NAMALWA (cell line): Measurements from ENCODE around the gene ANKRD36B.
"Not testable (repeated sequence)": the region's sequence is repeated elsewhere in the genome, so short reads cannot be mapped to it uniquely, and the experiment has no call there.

ENCODE experiments used
- DNase-seq: peaks from one replicate; pipeline ENCODE4 v3.0.0-alpha.2; 2015; ENCODE audit warnings: low spot score

ANKRD36B gene

GRCh38 chr2:97549058-97549457 is 40.6 kb downstream of the ANKRD36B start:
- not testable (repeated sequence) for DNase-seq

- not testable (repeated sequence) for DNase-seq
These were observed 41.1 kb downstream of the ANKRD36B start for GRCh38 chr2:97548536-97548935.

GRCh38 chr2:97546711-97547110 is 43.0 kb downstream of the ANKRD36B start:
- no peak for DNase-seq

GRCh38 chr2:97544911-97545310 is 44.8 kb downstream of the ANKRD36B start:
- DNase-seq, result not testable (repeated sequence)

- DNase-seq, result not testable (repeated sequence)
These were observed 63.8 kb downstream of the ANKRD36B start for GRCh38 chr2:97525904-97526303.

GRCh38 chr2:97523816-97524215 is 65.9 kb downstream of the ANKRD36B start:
- not testable (repeated sequence) for DNase-seq

- not testable (repeated sequence) for DNase-seq
These were observed 66.6 kb downstream of the ANKRD36B start for GRCh38 chr2:97522916-97523555.

GRCh38 chr2:97495651-97496050 is 94.0 kb downstream of the ANKRD36B start:
- not testable (repeated sequence) for DNase-seq

- DNase-seq, result peak; percentile 0
These were observed 99.5 kb downstream of the ANKRD36B start for GRCh38 chr2:97490141-97490540.
